Measurements from ENCODE around the gene CLIP2.
"Not testable (repeated sequence)": the region's sequence is repeated elsewhere in the genome, so short reads cannot be mapped to it uniquely, and the experiment has no call there.

The CLIP2 gene

GRCh38 chr7:74373536-74373935 lies 84.3 kb downstream of the CLIP2 start:
- no peak for TF ChIP-seq CTCF (IDR thresholded peaks at IDR 0.05; ENCODE audit: insufficient read depth, low read depth, low read length, missing control alignments)
- no peak for DNase-seq (ENCODE audit: low read depth)
- H3K4me3 ChIP-seq (ENCODE audit: low read length), result no peak overlapping the region

- TF ChIP-seq CTCF (IDR thresholded peaks at IDR 0.05; ENCODE audit: insufficient read depth, low read depth, low read length, missing control alignments), result no peak
- DNase-seq (ENCODE audit: low read depth), result no peak
- no peak overlapping the region for H3K4me3 ChIP-seq (ENCODE audit: low read length)
Measured at GRCh38 chr7:74375726-74376220, 86.6 kb downstream of the CLIP2 start.

GRCh38 chr7:74376256-74377036 lies 87.2 kb downstream of the CLIP2 start:
- H3K4me3 ChIP-seq (ENCODE audit: low read length), result no peak overlapping the region
- no peak for TF ChIP-seq CTCF (IDR thresholded peaks at IDR 0.05; ENCODE audit: insufficient read depth, low read depth, low read length, missing control alignments)
- DNase-seq (ENCODE audit: low read depth), result no peak

- no peak for TF ChIP-seq CTCF (IDR thresholded peaks at IDR 0.05; ENCODE audit: insufficient read depth, low read depth, low read length, missing control alignments)
- no peak overlapping the region for H3K4me3 ChIP-seq (ENCODE audit: low read length)
- no peak for DNase-seq (ENCODE audit: low read depth)
Measured at GRCh38 chr7:74379938-74380337, 90.7 kb downstream of the CLIP2 start.

- TF ChIP-seq CTCF (IDR thresholded peaks at IDR 0.05; ENCODE audit: insufficient read depth, low read depth, low read length, missing control alignments), result no peak
- DNase-seq (ENCODE audit: low read depth), result peak; percentile 54
Measured at GRCh38 chr7:74380720-74381119, 91.5 kb downstream of the CLIP2 start.

GRCh38 chr7:74384086-74384485 lies 94.9 kb downstream of the CLIP2 start:
- not testable (repeated sequence) for DNase-seq (ENCODE audit: low read depth); H3K4me3 ChIP-seq (ENCODE audit: low read length)

More at GRCh38 chr7:74380720-74381119, 91.5 kb downstream of the CLIP2 start:
- H3K4me3 ChIP-seq (ENCODE audit: low read length), result no peak overlapping the region

GRCh38 chr7:74384854-74385253 lies 95.6 kb downstream of the CLIP2 start:
- not testable (repeated sequence) for H3K4me3 ChIP-seq (ENCODE audit: low read length); DNase-seq (ENCODE audit: low read depth)

- no peak for TF ChIP-seq CTCF (IDR thresholded peaks at IDR 0.05; ENCODE audit: insufficient read depth, low read depth, low read length, missing control alignments)
- DNase-seq (ENCODE audit: low read depth), result no peak
- no peak overlapping the region for H3K4me3 ChIP-seq (ENCODE audit: low read length)
Measured at GRCh38 chr7:74387606-74388005, 98.4 kb downstream of the CLIP2 start.

All from epithelial cell of esophagus (primary cell).